SK-N-SH treated with all-trans-retinoic acid at 6 μM for 48 hours (cell line): ENCODE measurements around the gene SLC6A16.
"Not testable (repeated sequence)": the region's sequence is repeated elsewhere in the genome, so short reads cannot be mapped to it uniquely, and the experiment has no call there.

Experiments
- ATAC-seq: fragments of 200-7000 bp; cut with Tn5 transposase; 3 replicates; pipeline ENCODE4 v1.9.1; 2020; ENCODE audit warnings: mild to moderate bottlenecking, moderate library complexity
- BACH2 ChIP-seq: fragments of 250-450 bp; sonication (Bioruptor Pico); IDR thresholded peaks from 2 replicates; pipeline ENCODE4 v1.9.0; 2021; ENCODE audit warnings: mild to moderate bottlenecking, borderline replicate concordance
- CREB5 ChIP-seq: fragments of 250-450 bp; sonication (Bioruptor Pico); IDR thresholded peaks from 2 replicates; pipeline ENCODE4 v1.5.1; 2020; ENCODE audit warnings: low read depth, mild to moderate bottlenecking, moderate library complexity
- CSDC2 ChIP-seq: fragments of 250-450 bp; sonication (Bioruptor Pico); IDR thresholded peaks from 2 replicates; pipeline ENCODE4 v1.5.0; 2020; ENCODE audit warnings: mild to moderate bottlenecking, moderate library complexity
- ESRRG ChIP-seq: fragments of 250-450 bp; sonication (Bioruptor Pico); IDR thresholded peaks from 2 replicates; pipeline ENCODE4 v1.6.1; 2021; ENCODE audit warnings: mild to moderate bottlenecking
- ISL1 ChIP-seq: fragments of 250-450 bp; sonication (Bioruptor Pico); IDR thresholded peaks from 2 replicates; pipeline ENCODE4 v2.1.2; 2022; ENCODE audit warnings: mild to moderate bottlenecking, moderate library complexity
- OSR1 ChIP-seq: fragments of 250-450 bp; sonication (Bioruptor Pico); IDR thresholded peaks from 2 replicates; pipeline ENCODE4 v1.8.0; 2022; ENCODE audit warnings: moderate library complexity, mild to moderate bottlenecking, inconsistent platforms
- PPARA ChIP-seq: fragments of 250-450 bp; sonication (Bioruptor Pico); IDR thresholded peaks from 2 replicates; pipeline ENCODE4 v1.5.0; 2020; ENCODE audit warnings: mild to moderate bottlenecking, borderline replicate concordance
- RARB ChIP-seq: fragments of 250-450 bp; sonication (Bioruptor Pico); IDR thresholded peaks from 2 replicates; pipeline ENCODE4 v1.8.0; 2021; ENCODE audit warnings: mild to moderate bottlenecking, moderate library complexity
- SNAI2 ChIP-seq: fragments of 250-450 bp; sonication (Bioruptor Pico); IDR thresholded peaks from 2 replicates; pipeline ENCODE4 v1.5.0; 2020; ENCODE audit warnings: mild to moderate bottlenecking, moderate library complexity
- TCF4 ChIP-seq: fragments of 250-450 bp; sonication (Bioruptor Pico); IDR thresholded peaks from 2 replicates; pipeline ENCODE4 v1.8.0; 2021; ENCODE audit warnings: mild to moderate bottlenecking, moderate library complexity, borderline replicate concordance
- TOX ChIP-seq: fragments of 250-450 bp; sonication (Bioruptor Pico); IDR thresholded peaks from 2 replicates; pipeline ENCODE4 v1.8.0; 2021; ENCODE audit warnings: mild to moderate bottlenecking, moderate library complexity, borderline replicate concordance
- ZC3H10 ChIP-seq: fragments of 250-450 bp; sonication (Bioruptor Pico); IDR thresholded peaks from 2 replicates; pipeline ENCODE4 v1.5.1; 2021; ENCODE audit warnings: mild to moderate bottlenecking, moderate library complexity
- ZFP3 ChIP-seq: fragments of 250-450 bp; sonication (Bioruptor Pico); IDR thresholded peaks from 2 replicates; pipeline ENCODE4 v1.5.0; 2020; ENCODE audit warnings: mild to moderate bottlenecking, moderate library complexity
- ZFP30 ChIP-seq: fragments of 450-650 bp; formaldehyde crosslinking; IDR thresholded peaks from 2 replicates; pipeline ENCODE4 v1.5.0; 2022; ENCODE audit warnings: mild to moderate bottlenecking, moderate library complexity
- ZNF565 ChIP-seq: fragments of 450-650 bp; formaldehyde crosslinking; conservative IDR thresholded peaks from 2 replicates; pipeline ENCODE4 v1.5.0; 2020; ENCODE audit warnings: low read depth, mild to moderate bottlenecking, moderate library complexity
- ZNF70 ChIP-seq: fragments of 450-650 bp; formaldehyde crosslinking; IDR thresholded peaks from 2 replicates; pipeline ENCODE4 v1.5.0; 2020; ENCODE audit warnings: mild to moderate bottlenecking, moderate library complexity
- TF ChIP-seq, protein P1 (sequence below): fragments of 250-450 bp; sonication (Bioruptor Pico); IDR thresholded peaks from 2 replicates; pipeline ENCODE4 v1.5.0; 2020; ENCODE audit warnings: mild to moderate bottlenecking, moderate library complexity
- TF ChIP-seq, protein P2 (sequence below): fragments of 250-450 bp; sonication (Bioruptor Pico); IDR thresholded peaks from 2 replicates; pipeline ENCODE4 v1.5.1; 2021; ENCODE audit warnings: mild to moderate bottlenecking, moderate library complexity
- TF ChIP-seq, protein P3 (sequence below): fragments of 250-450 bp; sonication (Bioruptor Pico); IDR thresholded peaks from 2 replicates; pipeline ENCODE4 v1.8.0; 2021; ENCODE audit warnings: low read depth, mild to moderate bottlenecking, moderate library complexity, borderline replicate concordance
- TF ChIP-seq, protein P4 (sequence below): fragments of 250-450 bp; sonication (Bioruptor Pico); IDR thresholded peaks from 2 replicates; pipeline ENCODE4 v1.8.0; 2020; ENCODE audit warnings: mild to moderate bottlenecking, moderate library complexity, borderline replicate concordance

The SLC6A16 gene

DNA sequence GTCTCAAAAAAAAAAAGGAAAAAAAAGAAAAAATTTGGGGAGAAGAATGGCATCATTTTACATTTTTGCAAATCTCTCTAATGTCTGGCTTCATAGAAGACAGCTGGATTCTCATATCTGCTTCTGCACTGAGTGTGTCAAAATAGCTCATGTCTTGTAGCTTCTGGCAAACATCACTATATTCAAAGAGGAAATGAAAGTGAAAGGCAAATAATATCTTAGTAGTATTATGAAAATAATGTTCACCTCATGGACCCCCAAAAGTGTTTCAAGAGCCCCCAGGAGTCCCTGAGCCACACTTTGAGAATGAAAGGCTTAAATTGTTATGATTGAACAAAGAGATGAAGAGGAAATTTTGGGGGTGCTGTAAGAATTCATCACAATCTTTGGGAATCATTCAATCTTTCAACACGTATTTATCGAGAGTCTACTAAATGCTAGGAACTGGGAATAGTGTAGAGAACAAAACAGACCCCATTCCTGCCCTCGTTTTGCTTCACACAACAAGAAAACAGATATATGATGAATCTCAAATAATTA, 1.2 kb upstream of the SLC6A16 start:
- ATAC-seq, result no peak
- TF ChIP-seq TCF4 (CRISPR knock-in tag), result no peak
- no peak for TF ChIP-seq ZFP30 (CRISPR knock-in tag)
- TF ChIP-seq ISL1, result no peak
- TF ChIP-seq OSR1 (CRISPR knock-in tag), result no peak
- TF ChIP-seq TOX (CRISPR knock-in tag), result no peak
- TF ChIP-seq ZNF565 (CRISPR knock-in tag), result no peak
- TF ChIP-seq ZC3H10, result no peak
- TF ChIP-seq, protein P1, sequence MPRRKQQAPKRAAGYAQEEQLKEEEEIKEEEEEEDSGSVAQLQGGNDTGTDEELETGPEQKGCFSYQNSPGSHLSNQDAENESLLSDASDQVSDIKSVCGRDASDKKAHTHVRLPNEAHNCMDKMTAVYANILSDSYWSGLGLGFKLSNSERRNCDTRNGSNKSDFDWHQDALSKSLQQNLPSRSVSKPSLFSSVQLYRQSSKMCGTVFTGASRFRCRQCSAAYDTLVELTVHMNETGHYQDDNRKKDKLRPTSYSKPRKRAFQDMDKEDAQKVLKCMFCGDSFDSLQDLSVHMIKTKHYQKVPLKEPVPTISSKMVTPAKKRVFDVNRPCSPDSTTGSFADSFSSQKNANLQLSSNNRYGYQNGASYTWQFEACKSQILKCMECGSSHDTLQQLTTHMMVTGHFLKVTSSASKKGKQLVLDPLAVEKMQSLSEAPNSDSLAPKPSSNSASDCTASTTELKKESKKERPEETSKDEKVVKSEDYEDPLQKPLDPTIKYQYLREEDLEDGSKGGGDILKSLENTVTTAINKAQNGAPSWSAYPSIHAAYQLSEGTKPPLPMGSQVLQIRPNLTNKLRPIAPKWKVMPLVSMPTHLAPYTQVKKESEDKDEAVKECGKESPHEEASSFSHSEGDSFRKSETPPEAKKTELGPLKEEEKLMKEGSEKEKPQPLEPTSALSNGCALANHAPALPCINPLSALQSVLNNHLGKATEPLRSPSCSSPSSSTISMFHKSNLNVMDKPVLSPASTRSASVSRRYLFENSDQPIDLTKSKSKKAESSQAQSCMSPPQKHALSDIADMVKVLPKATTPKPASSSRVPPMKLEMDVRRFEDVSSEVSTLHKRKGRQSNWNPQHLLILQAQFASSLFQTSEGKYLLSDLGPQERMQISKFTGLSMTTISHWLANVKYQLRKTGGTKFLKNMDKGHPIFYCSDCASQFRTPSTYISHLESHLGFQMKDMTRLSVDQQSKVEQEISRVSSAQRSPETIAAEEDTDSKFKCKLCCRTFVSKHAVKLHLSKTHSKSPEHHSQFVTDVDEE, result no peak
- TF ChIP-seq ESRRG (CRISPR knock-in tag), result no peak
- TF ChIP-seq CSDC2 (CRISPR knock-in tag), result no peak
- no peak for TF ChIP-seq CREB5 (CRISPR knock-in tag)
- TF ChIP-seq, protein P2, sequence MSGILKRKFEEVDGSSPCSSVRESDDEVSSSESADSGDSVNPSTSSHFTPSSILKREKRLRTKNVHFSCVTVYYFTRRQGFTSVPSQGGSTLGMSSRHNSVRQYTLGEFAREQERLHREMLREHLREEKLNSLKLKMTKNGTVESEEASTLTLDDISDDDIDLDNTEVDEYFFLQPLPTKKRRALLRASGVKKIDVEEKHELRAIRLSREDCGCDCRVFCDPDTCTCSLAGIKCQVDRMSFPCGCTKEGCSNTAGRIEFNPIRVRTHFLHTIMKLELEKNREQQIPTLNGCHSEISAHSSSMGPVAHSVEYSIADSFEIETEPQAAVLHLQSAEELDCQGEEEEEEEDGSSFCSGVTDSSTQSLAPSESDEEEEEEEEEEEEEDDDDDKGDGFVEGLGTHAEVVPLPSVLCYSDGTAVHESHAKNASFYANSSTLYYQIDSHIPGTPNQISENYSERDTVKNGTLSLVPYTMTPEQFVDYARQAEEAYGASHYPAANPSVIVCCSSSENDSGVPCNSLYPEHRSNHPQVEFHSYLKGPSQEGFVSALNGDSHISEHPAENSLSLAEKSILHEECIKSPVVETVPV (CRISPR knock-in tag), result no peak
- TF ChIP-seq ZNF70, result no peak
- no peak for TF ChIP-seq BACH2 (CRISPR knock-in tag)

GRCh38 chr19:49325756-49326155, 765 bp upstream of the SLC6A16 start:
- ATAC-seq, result not testable (repeated sequence)

GRCh38 chr19:49318296-49318695, 6.7 kb downstream of the SLC6A16 start:
- no peak for ATAC-seq
- TF ChIP-seq RARB (CRISPR knock-in tag) (no peak), SNAI2 (CRISPR knock-in tag) (no peak), BACH2 (CRISPR knock-in tag) (no peak), TCF4 (CRISPR knock-in tag) (no peak), ZFP3 (CRISPR knock-in tag) (no peak), ZNF565 (CRISPR knock-in tag) (no peak), ESRRG (CRISPR knock-in tag) (no peak), TOX (CRISPR knock-in tag) (no peak), PPARA (no peak), CSDC2 (CRISPR knock-in tag) (no peak)
- TF ChIP-seq, protein P1, result no peak
- TF ChIP-seq, protein P3, sequence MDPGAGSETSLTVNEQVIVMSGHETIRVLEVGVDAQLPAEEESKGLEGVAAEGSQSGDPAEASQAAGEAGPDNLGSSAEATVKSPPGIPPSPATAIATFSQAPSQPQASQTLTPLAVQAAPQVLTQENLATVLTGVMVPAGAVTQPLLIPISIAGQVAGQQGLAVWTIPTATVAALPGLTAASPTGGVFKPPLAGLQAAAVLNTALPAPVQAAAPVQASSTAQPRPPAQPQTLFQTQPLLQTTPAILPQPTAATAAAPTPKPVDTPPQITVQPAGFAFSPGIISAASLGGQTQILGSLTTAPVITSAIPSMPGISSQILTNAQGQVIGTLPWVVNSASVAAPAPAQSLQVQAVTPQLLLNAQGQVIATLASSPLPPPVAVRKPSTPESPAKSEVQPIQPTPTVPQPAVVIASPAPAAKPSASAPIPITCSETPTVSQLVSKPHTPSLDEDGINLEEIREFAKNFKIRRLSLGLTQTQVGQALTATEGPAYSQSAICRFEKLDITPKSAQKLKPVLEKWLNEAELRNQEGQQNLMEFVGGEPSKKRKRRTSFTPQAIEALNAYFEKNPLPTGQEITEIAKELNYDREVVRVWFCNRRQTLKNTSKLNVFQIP (CRISPR knock-in tag), result no peak
- TF ChIP-seq, protein P2 (CRISPR knock-in tag), result no peak
- TF ChIP-seq, protein P4, sequence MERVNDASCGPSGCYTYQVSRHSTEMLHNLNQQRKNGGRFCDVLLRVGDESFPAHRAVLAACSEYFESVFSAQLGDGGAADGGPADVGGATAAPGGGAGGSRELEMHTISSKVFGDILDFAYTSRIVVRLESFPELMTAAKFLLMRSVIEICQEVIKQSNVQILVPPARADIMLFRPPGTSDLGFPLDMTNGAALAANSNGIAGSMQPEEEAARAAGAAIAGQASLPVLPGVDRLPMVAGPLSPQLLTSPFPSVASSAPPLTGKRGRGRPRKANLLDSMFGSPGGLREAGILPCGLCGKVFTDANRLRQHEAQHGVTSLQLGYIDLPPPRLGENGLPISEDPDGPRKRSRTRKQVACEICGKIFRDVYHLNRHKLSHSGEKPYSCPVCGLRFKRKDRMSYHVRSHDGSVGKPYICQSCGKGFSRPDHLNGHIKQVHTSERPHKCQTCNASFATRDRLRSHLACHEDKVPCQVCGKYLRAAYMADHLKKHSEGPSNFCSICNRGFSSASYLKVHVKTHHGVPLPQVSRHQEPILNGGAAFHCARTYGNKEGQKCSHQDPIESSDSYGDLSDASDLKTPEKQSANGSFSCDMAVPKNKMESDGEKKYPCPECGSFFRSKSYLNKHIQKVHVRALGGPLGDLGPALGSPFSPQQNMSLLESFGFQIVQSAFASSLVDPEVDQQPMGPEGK (CRISPR knock-in tag), result no peak
